ENCODE data around the gene TCL1A.

The TCL1A gene

DNA sequence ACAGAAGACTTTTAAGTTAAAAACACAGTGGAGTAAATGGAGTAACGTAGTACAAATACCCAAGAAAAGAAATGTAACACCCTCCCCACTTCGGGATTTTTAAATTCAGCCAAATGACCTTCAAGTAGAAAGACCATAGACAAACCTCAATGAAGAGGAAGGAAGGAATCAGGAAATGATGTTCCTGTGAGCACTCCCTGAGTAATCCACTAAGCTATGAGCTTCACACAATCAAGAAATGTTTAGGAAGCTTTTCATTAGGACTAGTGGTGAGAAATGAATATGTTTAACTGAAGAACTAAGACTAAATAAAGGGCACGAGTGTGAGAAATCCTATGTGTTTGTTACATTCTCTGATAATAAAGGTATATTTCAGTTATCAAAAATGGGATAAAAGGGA lies 10.1 kb downstream of the TCL1A start:
- no peak for DNase-seq

DNA sequence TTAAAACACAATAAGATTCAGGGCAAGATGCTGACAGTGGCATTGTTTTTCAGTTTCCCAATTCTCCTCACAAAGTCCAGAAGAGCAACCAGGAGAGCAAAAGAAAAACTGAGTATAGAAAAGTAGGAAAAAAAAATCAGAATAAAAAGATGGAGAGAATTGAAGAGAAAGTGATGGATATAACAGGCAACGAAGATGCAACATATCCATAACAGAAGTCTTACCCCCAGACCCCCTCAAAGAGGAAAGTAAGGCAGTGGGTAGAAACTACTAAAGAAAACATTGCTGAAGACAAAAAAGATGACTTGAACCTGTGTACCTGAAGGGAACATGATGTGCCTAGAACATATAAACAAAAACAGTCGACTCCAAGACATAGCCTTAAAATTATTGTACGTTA lies 10.6 kb downstream of the TCL1A start:
- no peak for DNase-seq

DNA sequence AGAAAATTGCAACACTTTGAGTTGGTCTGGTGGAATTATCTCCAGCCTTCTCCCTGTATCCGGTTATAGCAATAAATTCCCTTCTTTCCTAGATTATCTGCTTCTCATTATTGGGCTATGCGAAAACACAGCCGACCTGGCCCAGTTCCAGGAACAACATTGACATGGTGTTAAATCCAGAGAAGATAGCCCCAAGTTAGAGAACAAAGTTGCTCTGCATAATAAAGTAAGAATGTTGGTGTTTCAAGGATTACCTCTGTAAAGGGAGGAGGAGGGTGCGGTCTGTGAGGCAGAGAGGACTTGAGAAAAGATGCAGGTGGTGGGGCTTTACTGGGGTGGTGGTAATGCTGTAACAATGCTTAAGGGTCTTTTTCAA lies 12.1 kb downstream of the TCL1A start:
- no peak for DNase-seq

DNA sequence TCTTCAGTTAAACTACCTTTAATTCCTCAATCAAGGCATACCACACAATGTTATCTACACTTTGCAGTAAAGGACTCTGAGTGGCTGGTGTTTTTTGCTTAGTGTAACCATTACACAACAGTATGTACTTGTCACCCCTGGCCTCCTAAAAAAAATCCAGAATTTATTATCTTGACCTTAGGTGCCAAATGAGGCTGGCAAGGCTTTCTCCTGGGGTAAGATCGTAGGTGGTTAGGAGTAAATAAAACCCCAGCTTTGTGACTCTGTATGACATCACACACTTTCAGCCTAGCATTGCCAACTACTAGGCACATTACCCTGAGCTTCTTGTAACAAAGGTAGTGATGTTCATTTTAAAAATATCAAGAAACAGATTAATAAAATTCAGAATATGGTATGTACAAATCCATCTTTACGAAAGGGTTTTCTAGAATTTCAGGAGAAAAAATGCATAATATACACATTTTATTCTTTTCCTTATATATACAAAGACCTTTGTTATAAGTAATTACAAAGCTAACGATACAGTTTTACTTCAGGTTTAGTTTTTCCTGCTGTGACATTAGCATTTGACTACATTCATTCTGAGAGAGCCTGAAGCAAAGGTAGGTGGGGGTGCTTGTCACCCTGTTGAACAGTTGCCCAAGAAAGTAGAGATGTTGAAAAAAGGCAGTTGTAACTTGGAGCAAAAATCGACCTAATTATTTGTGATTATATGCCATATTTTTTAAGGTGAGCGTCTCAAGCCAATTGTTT lies 13.5 kb downstream of the TCL1A start:
- DNase-seq: no peak

DNA sequence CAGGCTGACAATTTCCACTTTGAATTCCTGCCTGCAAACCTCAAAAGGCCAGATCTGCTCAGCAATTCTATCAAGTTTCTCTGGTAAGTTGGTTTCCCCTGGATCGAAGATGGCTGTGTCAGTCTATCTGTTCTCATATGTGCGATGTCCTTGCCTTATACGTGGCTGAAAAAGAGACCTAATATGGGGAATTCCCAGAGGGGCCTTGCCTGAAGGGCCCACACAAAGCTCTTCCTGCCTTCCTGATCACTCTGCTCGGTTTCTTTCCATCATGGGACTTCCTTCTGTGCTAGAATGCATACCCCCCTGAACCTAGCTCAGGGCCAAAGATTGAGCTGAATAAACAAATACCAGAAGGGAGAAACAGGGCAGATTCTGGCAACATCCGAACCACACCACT lies 14.5 kb downstream of the TCL1A start:
- DNase-seq: no peak

- DNase-seq: no peak
Observed at GRCh38 chr14:95698287-95698686, 15.6 kb downstream of the TCL1A start.

DNA sequence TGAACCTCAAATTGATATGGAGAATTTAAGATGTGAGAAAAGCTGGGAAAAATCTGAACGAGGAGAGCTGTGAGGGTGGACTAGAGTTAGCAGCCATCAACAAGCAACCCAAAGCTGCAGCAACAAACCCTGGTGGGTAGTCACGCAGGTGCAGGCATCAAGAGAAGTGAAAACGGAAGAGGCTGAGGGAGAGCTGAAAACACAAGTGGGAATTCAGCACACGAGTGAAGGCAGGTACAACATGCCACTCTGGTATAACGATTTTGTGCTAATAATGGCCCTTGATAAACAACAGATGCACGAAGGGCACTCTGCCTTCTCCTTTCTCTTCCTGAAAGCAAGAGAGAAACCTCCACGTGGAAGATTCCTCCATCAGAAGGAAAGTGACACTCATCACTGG lies 16.2 kb downstream of the TCL1A start:
- no peak for DNase-seq

GRCh38 chr14:95696741-95697140 lies 17.2 kb downstream of the TCL1A start:
- DNase-seq: no peak

DNA sequence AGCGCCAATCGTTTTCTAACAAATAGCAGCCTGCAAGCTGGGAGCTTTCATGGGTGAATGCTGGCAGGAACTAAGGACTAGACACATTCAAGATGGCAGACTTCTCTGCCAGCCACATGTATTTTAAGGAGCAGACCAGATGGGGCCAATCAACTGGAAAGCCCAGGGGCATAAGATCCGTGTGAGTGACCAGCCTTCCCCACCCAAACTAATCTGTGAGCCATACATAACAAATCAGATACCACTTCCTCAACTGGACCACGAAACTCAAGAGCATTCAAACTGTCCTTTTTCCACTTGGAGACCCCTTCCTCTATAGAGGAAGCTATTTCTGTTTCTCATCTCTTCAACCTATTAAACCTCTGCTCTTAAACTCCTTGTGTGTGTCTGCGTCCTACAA lies 18.0 kb downstream of the TCL1A start:
- no peak for DNase-seq

DNA sequence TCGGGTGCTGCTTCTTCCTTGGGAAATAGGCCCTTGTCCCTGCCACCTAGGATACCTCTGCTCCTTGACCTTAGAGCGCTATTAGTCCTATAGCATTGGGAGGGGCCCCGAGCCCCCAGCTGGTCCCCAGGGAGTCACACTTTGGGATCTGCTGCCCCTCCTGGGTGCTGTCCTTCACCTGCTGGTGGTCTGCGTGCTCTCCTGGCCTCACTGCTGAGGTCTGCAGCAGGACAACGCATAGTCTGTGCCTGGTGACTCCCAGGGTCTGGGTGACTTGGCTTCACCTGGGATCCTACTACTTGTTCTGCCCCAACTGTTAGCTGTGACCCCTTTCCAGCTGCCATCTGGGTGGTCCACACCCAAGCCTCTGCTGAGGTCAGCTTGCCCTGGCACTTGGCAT lies 18.9 kb downstream of the TCL1A start:
- DNase-seq: no peak

DNA sequence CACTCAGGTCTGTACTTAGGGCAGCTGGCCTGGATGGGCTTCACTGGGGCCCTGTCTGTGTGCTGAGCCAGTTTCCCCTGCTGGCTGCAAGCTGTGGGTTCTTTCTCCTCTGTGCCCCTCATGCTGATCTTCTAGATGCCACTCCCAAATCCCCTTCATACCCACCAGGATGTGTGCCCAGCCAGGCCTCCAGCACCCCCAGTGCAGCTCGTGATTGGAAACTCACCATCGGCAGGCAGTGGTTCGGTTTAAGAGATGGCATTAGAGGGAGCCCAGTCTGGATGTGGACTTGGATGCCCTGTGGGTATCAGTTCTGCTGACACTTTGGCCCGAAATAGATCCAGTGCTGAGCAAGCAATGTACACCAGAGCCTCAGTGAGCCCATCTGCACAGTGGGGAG lies 21.8 kb downstream of the TCL1A start:
- DNase-seq: no peak

DNA sequence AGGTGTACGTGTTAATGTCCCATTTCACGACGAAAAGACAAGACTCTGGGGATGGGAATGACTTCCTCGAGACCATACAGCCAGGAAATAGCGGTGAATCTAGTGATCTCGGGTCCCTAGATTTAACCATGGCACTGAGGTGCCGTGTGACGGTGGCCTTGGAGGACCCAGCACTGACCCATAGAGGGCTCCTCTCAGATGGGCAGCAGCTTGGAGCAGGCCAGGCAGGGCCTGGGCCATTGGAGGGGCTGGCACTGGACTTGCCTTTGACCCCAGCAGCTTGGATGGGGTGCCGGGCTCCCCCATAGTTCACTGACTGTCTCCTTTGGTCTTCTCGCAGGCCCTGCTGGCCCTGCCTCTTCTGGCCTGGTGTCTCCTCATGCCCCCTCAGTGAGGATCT lies 22.3 kb downstream of the TCL1A start:
- DNase-seq: no peak

GRCh38 chr14:95690815-95691214 lies 23.1 kb downstream of the TCL1A start:
- no peak for DNase-seq

GRCh38 chr14:95689441-95689840 lies 24.5 kb downstream of the TCL1A start:
- DNase-seq: no peak

- DNase-seq: no peak
Observed at GRCh38 chr14:95686935-95687334, 27.0 kb downstream of the TCL1A start.

- no peak for DNase-seq
Observed at GRCh38 chr14:95685978-95686922, 27.7 kb downstream of the TCL1A start, which contains the start of gene TCL1B. Gene TCL1B (plus strand): TSS chr14:95686426. CDS start chr14:95686468, 42 bp downstream.

- no peak for DNase-seq
Observed at GRCh38 chr14:95683793-95684192, 30.1 kb downstream of the TCL1A start.

GRCh38 chr14:95681153-95681552 lies 32.8 kb downstream of the TCL1A start:
- no peak for DNase-seq

DNA sequence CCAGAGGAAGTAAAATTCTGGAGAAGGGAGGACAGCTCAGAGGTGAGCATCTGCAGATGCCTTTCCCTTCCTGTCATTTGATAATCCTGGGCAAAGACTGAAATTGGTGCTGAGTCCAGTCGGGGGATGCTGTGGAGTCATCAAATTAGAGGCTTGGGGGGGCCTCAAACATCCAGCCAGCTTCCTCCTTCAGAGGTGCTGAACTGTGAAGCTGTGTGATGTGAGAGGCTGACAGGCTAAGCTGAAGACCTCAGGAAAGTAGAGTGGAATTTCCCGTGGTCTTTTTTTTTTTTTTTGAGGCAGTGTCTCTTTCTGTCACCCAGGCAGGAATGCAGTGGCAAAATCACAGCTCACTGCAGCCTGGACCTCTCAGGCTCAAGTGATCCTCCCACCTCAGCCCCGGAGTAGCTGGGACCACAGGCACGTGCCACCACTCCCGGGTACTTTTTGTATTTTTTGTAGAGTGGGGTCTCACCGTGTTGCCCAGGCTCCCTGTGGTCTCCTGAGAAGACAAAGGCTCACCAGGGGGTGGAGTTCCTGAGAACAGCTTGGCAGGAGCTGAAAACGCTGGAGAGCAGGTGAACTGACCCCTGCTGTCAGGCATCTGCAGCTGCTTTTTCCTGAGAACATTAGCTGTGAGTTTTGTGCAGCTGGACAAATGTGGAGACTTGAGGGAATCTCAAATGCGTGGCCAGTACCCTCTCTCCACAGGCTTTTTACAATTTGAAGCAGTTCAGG lies 33.8 kb downstream of the TCL1A start:
- DNase-seq: no peak

GRCh38 chr14:95679148-95679815 lies 34.6 kb downstream of the TCL1A start:
- no peak for DNase-seq

DNA sequence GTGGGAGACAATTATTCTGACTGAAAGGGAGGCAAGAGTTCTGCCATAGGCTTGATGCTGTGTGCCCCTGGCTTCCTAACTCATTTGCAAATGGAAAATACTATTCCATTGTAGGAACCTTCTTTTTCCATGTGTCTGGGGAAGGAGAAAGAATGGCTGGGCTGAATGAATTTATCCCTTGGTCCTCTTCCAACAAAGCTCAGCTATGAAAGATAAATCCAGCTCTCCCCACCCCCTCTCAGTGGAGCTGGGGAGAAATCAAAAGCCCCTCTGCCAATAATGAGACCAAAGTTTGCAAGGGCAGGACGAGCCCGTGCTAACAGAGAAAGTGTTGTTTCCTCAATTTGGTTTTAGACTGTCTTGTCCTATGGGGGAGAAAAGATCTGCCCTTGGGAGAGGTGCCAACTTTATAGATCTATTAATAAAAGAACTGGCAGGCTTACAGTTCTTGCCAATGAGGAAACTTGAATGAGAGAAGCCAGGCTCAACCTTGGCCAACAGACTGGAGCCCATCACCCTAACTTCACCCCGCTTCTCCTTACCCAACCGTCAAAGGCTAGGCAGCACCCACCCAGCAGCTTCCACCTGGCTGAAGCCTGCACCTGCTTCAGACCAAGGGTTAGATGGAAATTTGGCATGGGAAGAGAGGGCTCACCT lies 36.6 kb downstream of the TCL1A start:
- no peak for DNase-seq

GRCh38 chr14:95675486-95675885 lies 38.4 kb downstream of the TCL1A start:
- no peak for DNase-seq

Measured in kidney glomerular epithelial cell (primary cell).